ENCODE measurements around the gene ITGAL.

The ITGAL gene

GRCh38 chr16:30493941-30494488 lies 21.5 kb downstream of the ITGAL start:
- H3K9ac ChIP-seq (ENCODE audit: insufficient read length): no peak overlapping the region
- no peaks in the 10 kb centered on the region for H3K9me3 ChIP-seq (ENCODE audit: low read depth, low read length)
- TF ChIP-seq POLR2AphosphoS5 (IDR thresholded peaks at IDR 0.05; ENCODE audit: borderline replicate concordance, low read depth, low read length) (no peak), EZH2 (IDR thresholded peaks at IDR 0.05) (no peak), FOXP2 (optimal IDR thresholded peaks at IDR 0.05; ENCODE audit: control extremely low read depth, extremely low read length, insufficient read depth) (no peak)
- no peaks in the 10 kb centered on the region for H3K36me3 ChIP-seq (ENCODE audit: insufficient read depth, low read length)
- H3K27ac ChIP-seq: no peak overlapping the region
- no peak for DNase-seq (ENCODE audit: low read depth, low spot score)
- no peak overlapping the region for H3K4me3 ChIP-seq

GRCh38 chr16:30494709-30495108 lies 22.2 kb downstream of the ITGAL start:
- H3K36me3 ChIP-seq (ENCODE audit: insufficient read depth, low read length): no peaks in the 10 kb centered on the region
- DNase-seq (ENCODE audit: low read depth, low spot score): no peak
- no peaks in the 10 kb centered on the region for H3K9me3 ChIP-seq (ENCODE audit: low read depth, low read length)
- no peak overlapping the region for H3K4me3 ChIP-seq
- TF ChIP-seq POLR2AphosphoS5 (IDR thresholded peaks at IDR 0.05; ENCODE audit: borderline replicate concordance, low read depth, low read length): no peak
- TF ChIP-seq EZH2 (IDR thresholded peaks at IDR 0.05): no peak
- no peak for TF ChIP-seq FOXP2 (optimal IDR thresholded peaks at IDR 0.05; ENCODE audit: control extremely low read depth, extremely low read length, insufficient read depth)
- no peak overlapping the region for H3K27ac ChIP-seq
- no peak overlapping the region for H3K9ac ChIP-seq (ENCODE audit: insufficient read length)

- no peak for DNase-seq (ENCODE audit: low read depth, low spot score)
- Histone ChIP-seq H3K9me3 (ENCODE audit: low read depth, low read length) (no peaks in the 10 kb centered on the region), H3K27ac (no peak overlapping the region), H3K4me3 (no peak overlapping the region), H3K9ac (ENCODE audit: insufficient read length) (no peak overlapping the region), H3K36me3 (ENCODE audit: insufficient read depth, low read length) (no peaks in the 10 kb centered on the region)
- TF ChIP-seq EZH2 (IDR thresholded peaks at IDR 0.05) (no peak), FOXP2 (optimal IDR thresholded peaks at IDR 0.05; ENCODE audit: control extremely low read depth, extremely low read length, insufficient read depth) (no peak), POLR2AphosphoS5 (IDR thresholded peaks at IDR 0.05; ENCODE audit: borderline replicate concordance, low read depth, low read length) (no peak)
These were observed 26.7 kb downstream of the ITGAL start for GRCh38 chr16:30499284-30499683.

DNA sequence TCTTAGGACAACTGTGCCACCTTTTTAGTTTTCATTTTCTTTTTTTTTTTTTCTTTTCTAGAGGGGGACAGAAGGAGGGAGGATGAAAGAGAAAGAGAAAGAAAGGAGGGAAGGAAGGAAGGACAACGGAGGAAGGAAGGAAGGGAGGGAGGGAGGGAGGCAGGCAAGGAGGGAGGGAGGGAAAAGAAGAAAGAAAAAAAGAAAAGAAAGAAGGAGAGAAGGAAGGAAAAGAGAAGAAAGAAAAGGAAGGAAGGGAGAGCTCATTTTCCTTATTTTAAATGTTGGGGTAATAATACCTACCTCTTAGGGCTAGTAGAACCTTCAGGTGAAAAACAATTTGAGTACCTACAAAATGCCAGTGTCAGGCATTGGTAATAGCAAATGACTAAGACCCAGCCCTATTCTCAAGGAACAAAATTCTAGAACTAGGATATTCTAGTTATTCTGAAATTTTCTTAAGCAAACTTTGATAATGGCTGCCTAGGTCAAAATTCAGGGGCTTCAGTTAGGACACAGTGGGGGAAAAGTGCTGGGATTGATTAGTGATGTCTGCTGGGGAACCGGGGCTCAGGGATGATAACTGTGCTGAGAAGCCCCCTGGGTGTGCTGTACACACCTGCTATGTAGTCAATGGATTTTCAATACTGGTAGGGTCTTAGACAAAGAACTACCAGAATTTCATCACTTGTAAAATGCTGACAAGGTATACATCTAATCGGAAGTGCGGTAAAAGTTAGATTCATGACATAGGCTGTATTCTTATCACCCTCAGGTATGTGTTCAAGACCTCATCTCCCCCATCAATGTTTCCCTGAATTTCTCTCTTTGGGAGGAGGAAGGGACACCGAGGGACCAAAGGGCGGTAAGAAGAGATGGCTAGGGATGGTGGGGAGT lies 31.1 kb downstream of the ITGAL start:
- DNase-seq (ENCODE audit: low read depth, low spot score): no peak
- no peaks in the 10 kb centered on the region for H3K36me3 ChIP-seq (ENCODE audit: insufficient read depth, low read length)
- no peak overlapping the region for H3K4me3 ChIP-seq
- no peak overlapping the region for H3K27ac ChIP-seq
- H3K9me3 ChIP-seq (ENCODE audit: low read depth, low read length): no peaks in the 10 kb centered on the region
- TF ChIP-seq EZH2 (IDR thresholded peaks at IDR 0.05) (no peak), POLR2AphosphoS5 (IDR thresholded peaks at IDR 0.05; ENCODE audit: borderline replicate concordance, low read depth, low read length) (no peak), FOXP2 (optimal IDR thresholded peaks at IDR 0.05; ENCODE audit: control extremely low read depth, extremely low read length, insufficient read depth) (no peak)
- no peak overlapping the region for H3K9ac ChIP-seq (ENCODE audit: insufficient read length)

GRCh38 chr16:30509081-30509765 lies 36.7 kb downstream of the ITGAL start:
- no peak for DNase-seq (ENCODE audit: low read depth, low spot score)
- no peak for TF ChIP-seq FOXP2 (optimal IDR thresholded peaks at IDR 0.05; ENCODE audit: control extremely low read depth, extremely low read length, insufficient read depth)
- TF ChIP-seq EZH2 (IDR thresholded peaks at IDR 0.05): no peak
- TF ChIP-seq POLR2AphosphoS5 (IDR thresholded peaks at IDR 0.05; ENCODE audit: borderline replicate concordance, low read depth, low read length): no peak
- Histone ChIP-seq H3K36me3 (ENCODE audit: insufficient read depth, low read length) (no peaks in the 10 kb centered on the region), H3K4me3 (no peak overlapping the region), H3K27ac (no peak overlapping the region), H3K9me3 (ENCODE audit: low read depth, low read length) (no peaks in the 10 kb centered on the region), H3K9ac (ENCODE audit: insufficient read length) (no peak overlapping the region)

DNA sequence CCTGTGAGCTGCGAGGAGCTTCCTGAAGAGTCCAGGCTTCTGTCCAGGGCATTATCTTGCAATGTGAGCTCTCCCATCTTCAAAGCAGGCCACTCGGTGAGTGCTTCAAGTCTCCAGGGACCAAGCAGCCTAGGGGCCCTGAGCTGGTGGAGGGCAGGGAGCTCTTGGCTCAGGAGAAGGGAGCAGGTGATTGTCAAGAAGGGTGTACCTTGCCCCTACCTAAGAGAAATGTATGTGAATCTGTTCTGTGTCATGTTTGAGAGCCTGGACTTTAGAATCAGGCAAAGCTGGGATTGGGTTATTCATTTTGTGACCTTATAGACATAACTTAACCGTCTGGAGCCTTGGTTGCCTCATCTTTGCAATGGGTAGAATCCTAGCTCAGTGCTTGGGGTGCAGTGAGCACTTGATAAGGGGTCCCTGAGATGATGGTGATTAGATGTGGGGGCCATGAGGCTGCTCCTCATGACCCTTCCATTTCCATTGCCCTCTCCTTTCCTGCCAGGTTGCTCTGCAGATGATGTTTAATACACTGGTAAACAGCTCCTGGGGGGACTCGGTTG lies 37.9 kb downstream of the ITGAL start:
- Histone ChIP-seq H3K9me3 (ENCODE audit: low read depth, low read length) (no peaks in the 10 kb centered on the region), H3K27ac (no peak overlapping the region), H3K36me3 (ENCODE audit: insufficient read depth, low read length) (no peaks in the 10 kb centered on the region), H3K9ac (ENCODE audit: insufficient read length) (no peak overlapping the region), H3K4me3 (no peak overlapping the region)
- no peak for TF ChIP-seq POLR2AphosphoS5 (IDR thresholded peaks at IDR 0.05; ENCODE audit: borderline replicate concordance, low read depth, low read length)
- no peak for TF ChIP-seq FOXP2 (optimal IDR thresholded peaks at IDR 0.05; ENCODE audit: control extremely low read depth, extremely low read length, insufficient read depth)
- no peak for TF ChIP-seq EZH2 (IDR thresholded peaks at IDR 0.05)
- DNase-seq (ENCODE audit: low read depth, low spot score): no peak

- Histone ChIP-seq H3K27ac (no peak overlapping the region), H3K36me3 (ENCODE audit: insufficient read depth, low read length) (no peaks in the 10 kb centered on the region), H3K9me3 (ENCODE audit: low read depth, low read length) (no peaks in the 10 kb centered on the region), H3K4me3 (no peak overlapping the region), H3K9ac (ENCODE audit: insufficient read length) (no peak overlapping the region)
- DNase-seq (ENCODE audit: low read depth, low spot score): no peak
- TF ChIP-seq FOXP2 (optimal IDR thresholded peaks at IDR 0.05; ENCODE audit: control extremely low read depth, extremely low read length, insufficient read depth) (no peak), EZH2 (IDR thresholded peaks at IDR 0.05) (no peak), POLR2AphosphoS5 (IDR thresholded peaks at IDR 0.05; ENCODE audit: borderline replicate concordance, low read depth, low read length) (no peak)
These were observed 39.0 kb downstream of the ITGAL start for GRCh38 chr16:30511509-30511908.

DNA sequence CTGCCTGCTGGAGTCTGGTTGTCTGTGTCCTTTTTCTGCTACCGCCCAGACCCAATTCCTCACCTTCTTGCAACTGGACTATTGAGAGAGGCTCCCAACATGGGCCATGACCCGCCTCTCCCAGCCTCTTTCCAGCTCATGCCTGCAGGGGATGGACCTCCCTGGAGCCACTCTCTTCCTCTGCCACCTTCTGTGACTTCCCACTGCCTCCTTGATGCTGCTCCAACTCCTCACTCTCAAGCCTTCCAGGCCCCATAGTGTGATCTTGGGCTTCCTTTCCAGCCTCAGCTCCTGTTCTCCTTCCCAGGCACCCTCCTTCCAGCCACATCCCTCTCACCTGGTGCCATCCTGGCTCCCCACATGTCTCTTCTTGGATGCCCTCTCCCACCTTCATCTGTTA lies 42.7 kb downstream of the ITGAL start:
- Histone ChIP-seq H3K27ac (no peak overlapping the region), H3K9me3 (ENCODE audit: low read depth, low read length) (no peaks in the 10 kb centered on the region), H3K36me3 (ENCODE audit: insufficient read depth, low read length) (no peaks in the 10 kb centered on the region), H3K4me3 (no peak overlapping the region), H3K9ac (ENCODE audit: insufficient read length) (no peak overlapping the region)
- no peak for DNase-seq (ENCODE audit: low read depth, low spot score)
- no peak for TF ChIP-seq EZH2 (IDR thresholded peaks at IDR 0.05)
- TF ChIP-seq FOXP2 (optimal IDR thresholded peaks at IDR 0.05; ENCODE audit: control extremely low read depth, extremely low read length, insufficient read depth): no peak
- no peak for TF ChIP-seq POLR2AphosphoS5 (IDR thresholded peaks at IDR 0.05; ENCODE audit: borderline replicate concordance, low read depth, low read length)
